Femur (tissue), 1 donor: ENCODE results near the gene GJA10.

Experiments used
- DNase-seq: peaks from one replicate; pipeline ENCODE4 v3.0.0-alpha.2; 2017

GJA10 gene

GRCh38 chr6:89917801-89918366, 23.6 kb downstream of the GJA10 start:
- no peak for DNase-seq

- no peak for DNase-seq
Observed at GRCh38 chr6:89921197-89921596, 26.9 kb downstream of the GJA10 start.

GRCh38 chr6:89921691-89922090, 27.4 kb downstream of the GJA10 start:
- DNase-seq: no peak

- DNase-seq: no peak
Observed at GRCh38 chr6:89924231-89924630, 30.0 kb downstream of the GJA10 start.

GRCh38 chr6:89925826-89926225, 31.6 kb downstream of the GJA10 start:
- no peak for DNase-seq

GRCh38 chr6:89927264-89927663, 33.0 kb downstream of the GJA10 start:
- no peak for DNase-seq

- no peak for DNase-seq
Observed at GRCh38 chr6:89927791-89928550, 33.7 kb downstream of the GJA10 start.

- DNase-seq: no peak
Observed at GRCh38 chr6:89928604-89929003, 34.3 kb downstream of the GJA10 start.

GRCh38 chr6:89930789-89931188, 36.5 kb downstream of the GJA10 start:
- no peak for DNase-seq

- DNase-seq: no peak
Observed at GRCh38 chr6:89932245-89932802, 38.1 kb downstream of the GJA10 start.

- no peak for DNase-seq
Observed at GRCh38 chr6:89934685-89935366, 40.6 kb downstream of the GJA10 start.

GRCh38 chr6:89936177-89936576, 41.9 kb downstream of the GJA10 start:
- DNase-seq: no peak

GRCh38 chr6:89938014-89938413, 43.7 kb downstream of the GJA10 start:
- DNase-seq: no peak

GRCh38 chr6:89939144-89939543, 44.9 kb downstream of the GJA10 start:
- no peak for DNase-seq

GRCh38 chr6:89940225-89941027, 46.2 kb downstream of the GJA10 start:
- DNase-seq: peak; percentile 82

- DNase-seq: no peak
Observed at GRCh38 chr6:89941031-89941762, 46.9 kb downstream of the GJA10 start.

- DNase-seq: no peak
Observed at GRCh38 chr6:89941763-89942497, 47.7 kb downstream of the GJA10 start.

GRCh38 chr6:89942601-89943000, 48.3 kb downstream of the GJA10 start:
- no peak for DNase-seq

- DNase-seq: no peak
Observed at GRCh38 chr6:89944181-89944755, 50.0 kb downstream of the GJA10 start.

GRCh38 chr6:89944826-89945407, 50.6 kb downstream of the GJA10 start:
- no peak for DNase-seq
